NCI-H146 (cell line): ENCODE data around the gene MAPT.
"Not testable (repeated sequence)": the region's sequence is repeated elsewhere in the genome, so short reads cannot be mapped to it uniquely, and the experiment has no call there.

Experiments used
- DNase-seq: peaks from one replicate; lab custom pipeline; 2025; lab: John Stamatoyannopoulos, UW

Gene MAPT

GRCh38 chr17:45929344-45929743 lies 35.0 kb downstream of the MAPT start:
- peak; percentile 56 for DNase-seq

DNA sequence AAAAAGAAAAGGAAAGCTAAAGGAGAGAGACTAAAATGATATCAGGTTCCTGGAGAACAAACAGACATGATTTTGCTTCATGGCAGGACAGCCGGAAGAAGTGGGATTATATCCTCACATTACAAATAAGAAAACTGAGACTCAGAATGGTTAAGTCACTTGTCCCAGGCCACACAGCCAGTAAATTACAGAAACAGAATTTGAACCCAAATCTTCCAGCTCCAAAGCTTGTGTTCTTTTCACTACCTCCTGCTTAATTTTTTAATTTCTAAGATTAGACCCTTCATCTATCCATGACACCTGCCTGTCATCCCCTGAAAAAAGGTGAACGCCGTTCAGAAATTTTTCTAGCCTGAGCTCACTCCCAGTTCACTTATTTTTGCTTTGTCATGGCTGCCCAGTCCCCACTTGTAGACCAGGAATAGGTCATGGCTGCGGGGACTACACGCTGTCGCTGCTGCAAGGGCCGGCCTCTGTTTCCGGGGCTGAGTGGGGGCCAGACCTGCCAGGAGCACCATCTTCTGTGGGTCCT lies 36.1 kb downstream of the MAPT start:
- DNase-seq: no peak

DNA sequence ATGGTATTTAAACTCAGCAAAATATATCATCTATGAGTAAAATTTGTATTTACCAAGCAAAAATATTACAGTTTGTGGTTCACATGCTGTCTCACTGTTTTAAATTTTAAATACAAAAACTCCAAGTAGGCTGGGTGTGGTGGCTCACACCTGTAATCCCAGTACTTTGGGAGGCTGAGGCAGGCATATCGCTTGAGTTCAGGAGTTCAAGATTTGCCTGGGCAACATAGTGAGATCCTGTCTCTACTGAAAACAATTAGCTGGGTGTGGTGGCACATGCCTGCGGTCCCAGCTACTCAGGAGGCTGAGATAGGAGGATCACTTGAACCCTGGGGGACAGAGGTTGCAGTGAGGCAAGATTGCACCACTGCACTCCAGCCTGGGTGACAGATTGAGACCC lies 37.3 kb downstream of the MAPT start:
- no peak for DNase-seq

DNA sequence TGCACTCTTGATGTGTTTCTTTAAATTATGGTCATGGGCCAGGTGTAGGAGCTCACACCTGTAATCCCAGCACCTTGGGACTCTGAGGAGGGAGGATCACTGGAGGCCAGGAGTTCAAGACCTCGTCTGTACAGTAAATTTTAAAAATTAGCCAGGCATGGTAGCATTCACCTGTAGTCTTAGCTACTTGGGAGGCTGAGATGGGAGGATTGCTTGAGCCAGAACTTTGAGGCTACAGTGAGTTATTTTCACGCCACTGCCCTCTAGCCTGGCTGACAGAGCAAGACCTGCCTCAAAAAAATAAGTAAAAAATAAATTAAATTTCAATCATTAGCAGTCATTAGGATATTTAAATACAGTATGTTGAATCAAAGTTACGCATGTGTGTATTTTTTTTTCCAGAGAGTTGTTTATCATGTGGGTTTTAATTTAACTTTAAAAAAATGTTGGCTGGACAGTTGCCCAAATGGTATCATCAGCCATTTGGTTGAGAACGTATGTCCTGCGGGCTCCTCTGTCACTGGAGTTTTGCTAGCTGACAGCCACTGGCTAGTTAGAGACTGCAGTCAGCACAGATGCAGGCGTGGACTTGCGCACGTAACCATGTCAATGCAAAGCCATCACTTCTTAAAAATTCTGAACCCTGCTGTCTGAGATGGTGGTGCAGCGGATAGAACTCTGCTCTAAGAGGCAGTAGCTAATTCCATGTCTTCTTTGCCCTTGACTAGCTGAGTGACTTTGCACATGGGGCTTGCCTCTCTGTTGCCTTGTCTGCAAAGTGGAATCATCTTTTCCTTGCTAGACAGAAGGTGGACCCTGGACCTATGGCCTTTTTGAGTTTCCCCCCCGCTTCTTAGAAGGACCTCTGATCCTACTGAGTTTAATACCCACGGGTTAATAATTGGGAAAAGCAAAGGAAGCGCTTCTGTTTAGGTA lies 40.0 kb downstream of the MAPT start:
- DNase-seq: no peak

DNA sequence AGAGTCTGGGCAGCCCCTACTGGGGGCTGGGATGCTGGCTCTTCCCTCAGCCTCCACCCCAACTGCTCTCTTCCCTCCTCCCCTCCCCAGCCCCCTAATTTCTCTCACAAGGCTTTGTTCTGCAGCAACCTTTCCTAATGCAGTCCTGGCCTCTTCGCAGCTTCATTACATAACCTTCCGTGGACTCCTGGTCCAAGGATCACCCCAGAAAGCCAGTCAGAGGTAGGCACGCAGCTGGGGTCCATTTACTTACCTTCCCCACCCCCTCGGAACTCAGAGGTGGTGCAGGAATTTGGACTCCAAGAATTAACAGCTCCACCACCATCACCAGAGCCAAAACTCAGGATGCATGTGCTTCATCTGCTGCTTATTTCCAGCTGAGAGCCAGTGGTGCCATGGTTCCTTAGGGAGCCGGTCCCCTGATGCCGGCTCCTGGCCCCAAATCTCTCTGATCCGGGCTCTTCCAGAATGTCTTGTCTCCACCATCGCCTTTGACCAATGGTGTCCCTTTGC lies 40.9 kb downstream of the MAPT start:
- DNase-seq: no peak

GRCh38 chr17:45935710-45936509 lies 41.6 kb downstream of the MAPT start:
- DNase-seq: no peak

- DNase-seq: peak; percentile 44
These were observed 42.3 kb downstream of the MAPT start for GRCh38 chr17:45936610-45937009.

GRCh38 chr17:45937186-45937585 lies 42.8 kb downstream of the MAPT start:
- DNase-seq: not testable (repeated sequence)

DNA sequence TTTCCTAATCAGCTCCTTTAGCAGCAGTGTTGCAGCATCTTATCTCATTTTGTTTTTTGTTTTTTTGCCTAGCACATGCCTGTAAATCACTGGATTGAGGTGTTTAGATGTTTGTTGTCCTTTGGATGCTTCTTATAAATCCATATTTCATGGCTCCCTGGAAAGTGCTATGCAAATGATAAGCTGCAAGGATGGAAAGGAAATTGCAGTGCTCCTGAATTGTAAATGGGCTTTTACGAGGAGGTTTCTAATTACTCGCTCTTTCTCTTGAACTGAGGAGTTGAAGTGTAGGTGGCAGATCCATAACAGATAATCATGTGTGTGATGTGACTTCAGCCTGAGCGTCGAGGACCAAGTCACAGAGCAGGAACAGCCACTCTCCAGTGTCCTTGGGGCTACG lies 45.0 kb downstream of the MAPT start:
- DNase-seq: no peak

GRCh38 chr17:45940293-45940692 lies 45.9 kb downstream of the MAPT start:
- no peak for DNase-seq

GRCh38 chr17:45940826-45941225 lies 46.5 kb downstream of the MAPT start:
- no peak for DNase-seq

- DNase-seq: no peak
These were observed 47.0 kb downstream of the MAPT start for GRCh38 chr17:45941395-45941794.

GRCh38 chr17:45942284-45942683 lies 47.9 kb downstream of the MAPT start:
- no peak for DNase-seq

DNA sequence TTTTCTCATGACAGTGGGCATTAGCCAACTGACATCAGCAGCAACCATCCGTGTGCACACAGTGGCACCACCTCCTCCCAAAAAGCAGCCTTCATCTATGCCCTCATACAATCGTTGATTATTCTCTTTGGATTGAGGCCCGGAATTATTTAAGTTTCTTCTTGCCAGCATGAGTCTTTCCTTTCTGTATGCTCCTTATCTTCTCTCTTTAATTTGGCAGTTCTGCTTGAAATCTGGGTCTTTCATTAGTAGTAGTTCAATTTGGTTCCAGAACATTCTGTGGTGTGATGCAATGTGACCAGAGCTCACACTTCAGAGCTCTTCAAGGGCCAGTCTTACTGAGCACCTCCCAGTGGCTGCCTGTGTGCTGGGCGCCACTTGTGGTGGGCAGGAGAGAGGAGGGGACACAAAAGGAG lies 52.5 kb downstream of the MAPT start:
- DNase-seq: no peak

DNA sequence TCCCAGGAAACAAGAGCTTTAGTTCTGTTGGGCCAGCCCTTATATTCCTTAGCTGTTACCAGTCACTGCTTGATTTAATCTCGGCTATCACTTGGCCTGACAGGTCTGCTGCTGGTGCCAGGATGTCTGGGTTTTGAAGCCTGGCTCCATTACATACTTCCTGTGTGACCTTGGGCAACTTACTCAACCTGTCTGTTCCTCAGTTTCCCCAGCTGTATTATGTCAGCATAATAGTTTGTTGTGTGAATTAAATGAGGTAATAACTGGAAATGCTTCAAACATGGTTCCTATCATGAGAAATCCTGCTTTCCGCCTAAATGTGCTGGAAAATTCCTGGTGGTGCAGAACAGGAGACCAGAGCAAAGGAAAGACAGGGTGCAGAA lies 54.1 kb downstream of the MAPT start:
- no peak for DNase-seq

- DNase-seq: peak; percentile 44
These were observed 54.7 kb downstream of the MAPT start for GRCh38 chr17:45948881-45949624.

GRCh38 chr17:45949755-45950320 lies 55.5 kb downstream of the MAPT start:
- no peak for DNase-seq

GRCh38 chr17:45950888-45951287 lies 56.5 kb downstream of the MAPT start:
- DNase-seq: no peak

DNA sequence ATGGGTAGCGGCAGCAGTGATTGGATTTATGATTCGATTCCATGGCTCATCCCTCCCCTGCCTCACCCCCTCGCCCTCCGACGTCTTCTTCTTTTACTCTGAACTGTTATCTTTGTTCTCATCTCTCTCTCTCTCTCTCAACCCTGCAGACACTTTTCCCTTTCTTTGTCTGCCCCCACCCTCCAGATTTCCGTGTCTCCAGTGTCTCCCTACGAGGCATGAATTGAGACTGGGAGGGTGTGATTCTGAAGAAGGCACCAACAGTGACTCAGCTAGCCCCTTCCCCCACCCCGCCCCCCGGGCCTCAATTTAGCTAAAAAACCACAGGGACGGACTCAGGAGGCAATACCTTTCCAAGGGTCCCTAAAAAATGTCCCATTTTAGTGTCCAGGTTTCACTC lies 57.0 kb downstream of the MAPT start:
- DNase-seq: no peak

DNA sequence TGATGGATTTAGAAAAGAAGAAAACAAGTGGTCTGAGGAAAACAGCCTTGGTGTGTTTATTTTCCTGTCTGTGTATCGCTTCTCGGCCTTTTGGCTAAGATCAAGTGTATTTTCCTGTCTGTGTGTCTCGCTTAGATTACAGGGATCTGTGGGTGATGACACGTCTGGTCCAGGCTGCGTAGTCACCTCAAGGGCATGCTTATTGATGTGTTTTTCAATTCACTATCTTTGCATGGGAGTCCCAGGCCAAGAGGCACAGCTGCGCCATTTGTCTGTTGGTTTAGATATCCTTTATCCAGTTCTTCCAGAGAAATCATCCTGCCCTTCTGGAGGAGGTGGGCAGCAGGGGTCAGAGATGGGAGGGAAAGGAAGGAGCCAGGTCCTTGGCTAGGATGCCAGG lies 57.6 kb downstream of the MAPT start:
- no peak for DNase-seq

- no peak for DNase-seq
These were observed 58.5 kb downstream of the MAPT start for GRCh38 chr17:45952814-45953320.
